NCI-H526 (cell line): Measurements from ENCODE around the gene GPRC5B.

Experiments used
- DNase-seq, 2 experiments: peaks; one replicate each; lab custom pipeline; 2025; lab: John Stamatoyannopoulos, UW

Gene GPRC5B, protein sequence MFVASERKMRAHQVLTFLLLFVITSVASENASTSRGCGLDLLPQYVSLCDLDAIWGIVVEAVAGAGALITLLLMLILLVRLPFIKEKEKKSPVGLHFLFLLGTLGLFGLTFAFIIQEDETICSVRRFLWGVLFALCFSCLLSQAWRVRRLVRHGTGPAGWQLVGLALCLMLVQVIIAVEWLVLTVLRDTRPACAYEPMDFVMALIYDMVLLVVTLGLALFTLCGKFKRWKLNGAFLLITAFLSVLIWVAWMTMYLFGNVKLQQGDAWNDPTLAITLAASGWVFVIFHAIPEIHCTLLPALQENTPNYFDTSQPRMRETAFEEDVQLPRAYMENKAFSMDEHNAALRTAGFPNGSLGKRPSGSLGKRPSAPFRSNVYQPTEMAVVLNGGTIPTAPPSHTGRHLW

DNA sequence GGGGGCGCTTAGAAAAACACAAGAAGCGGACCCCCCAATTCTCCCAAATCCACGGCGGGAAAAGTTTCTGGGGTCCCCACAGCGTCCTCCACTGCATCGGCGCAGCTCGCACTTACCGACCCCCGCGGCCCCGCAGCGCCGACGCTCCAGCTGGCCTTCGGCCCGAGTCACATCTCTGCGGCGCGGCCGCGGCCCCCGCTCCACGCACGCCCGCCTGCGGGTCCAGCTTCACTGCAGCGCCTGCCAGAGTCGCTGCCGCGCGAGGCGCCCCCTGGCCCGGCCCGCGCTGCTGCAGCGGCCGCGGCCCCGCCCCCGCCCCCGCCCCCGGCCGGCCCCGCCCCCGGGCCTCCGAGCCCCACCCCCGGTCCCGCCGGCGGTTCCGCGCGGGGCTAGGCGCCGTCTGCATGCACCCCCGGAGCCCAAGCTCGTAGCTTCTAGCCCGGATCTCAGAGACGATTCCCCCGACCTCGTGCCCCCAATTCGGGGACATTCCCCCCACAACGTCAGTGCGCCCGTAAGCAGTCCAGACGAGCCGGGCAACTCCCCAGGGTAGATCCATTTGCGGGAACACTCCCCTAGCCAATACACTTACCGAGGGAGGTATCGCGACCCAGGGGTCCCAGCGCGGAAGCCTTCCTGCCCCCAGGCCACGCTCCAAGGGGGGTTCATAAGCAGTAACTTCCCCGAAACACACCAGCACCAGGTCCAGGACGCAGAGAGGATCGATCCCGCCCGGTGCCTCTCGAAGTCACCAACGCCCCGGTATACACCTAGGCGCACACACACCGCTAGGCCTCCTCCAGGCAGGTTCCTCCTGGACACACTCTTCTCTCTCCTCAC, at the start of gene GPRC5B:
Gene GPRC5B (minus strand): TSS at position 238 of the 840 bp plus-strand sequence. CDS start 12,003 bp downstream, outside the sequence.
- DNase-seq, result peak; percentile 10 to 78

DNA sequence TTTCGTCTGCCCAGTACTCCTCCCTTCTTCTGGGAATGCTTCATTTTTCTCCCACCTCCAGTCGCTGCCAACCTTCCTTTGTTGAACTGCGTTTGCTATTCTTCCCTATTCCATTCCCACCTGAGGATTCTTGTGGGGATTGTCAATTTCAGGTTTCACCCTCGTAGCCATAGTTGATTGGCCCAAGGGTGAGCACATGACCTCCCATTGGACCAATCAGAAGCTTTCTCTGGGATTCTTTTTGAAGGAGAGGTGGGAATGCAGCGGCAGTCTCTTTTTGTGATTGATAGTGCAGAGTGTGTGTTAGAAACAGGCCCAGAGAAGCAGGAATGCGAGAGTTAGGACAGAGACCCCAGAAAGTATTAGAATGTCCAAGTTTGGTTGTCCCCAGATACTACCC, 49.1 kb upstream of the GPRC5B start:
- no peak for DNase-seq

DNA sequence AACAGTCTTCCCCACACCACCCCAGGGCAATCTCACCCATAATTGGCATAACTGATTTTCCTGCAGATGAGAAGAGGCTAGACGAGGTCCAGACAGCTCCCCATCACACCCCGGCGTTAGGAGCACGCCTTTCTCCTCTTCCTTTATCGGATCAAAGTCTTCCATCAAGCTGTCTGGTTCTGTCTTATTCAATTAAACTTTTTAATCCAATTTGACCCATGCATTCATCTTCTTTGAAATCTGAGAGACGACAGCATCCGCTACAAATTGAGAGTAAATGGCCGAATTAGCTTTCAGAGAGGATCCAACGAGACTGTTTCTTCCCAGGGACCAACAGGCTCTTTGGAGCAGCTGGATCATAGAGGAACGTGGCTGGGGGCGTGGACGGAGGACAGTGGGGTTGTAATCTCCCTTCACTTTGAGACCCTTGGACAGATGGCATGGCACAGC, 44.4 kb upstream of the GPRC5B start:
- no peak for DNase-seq

GRCh38 chr16:19928432-19928831, 43.8 kb upstream of the GPRC5B start:
- DNase-seq, result no peak

DNA sequence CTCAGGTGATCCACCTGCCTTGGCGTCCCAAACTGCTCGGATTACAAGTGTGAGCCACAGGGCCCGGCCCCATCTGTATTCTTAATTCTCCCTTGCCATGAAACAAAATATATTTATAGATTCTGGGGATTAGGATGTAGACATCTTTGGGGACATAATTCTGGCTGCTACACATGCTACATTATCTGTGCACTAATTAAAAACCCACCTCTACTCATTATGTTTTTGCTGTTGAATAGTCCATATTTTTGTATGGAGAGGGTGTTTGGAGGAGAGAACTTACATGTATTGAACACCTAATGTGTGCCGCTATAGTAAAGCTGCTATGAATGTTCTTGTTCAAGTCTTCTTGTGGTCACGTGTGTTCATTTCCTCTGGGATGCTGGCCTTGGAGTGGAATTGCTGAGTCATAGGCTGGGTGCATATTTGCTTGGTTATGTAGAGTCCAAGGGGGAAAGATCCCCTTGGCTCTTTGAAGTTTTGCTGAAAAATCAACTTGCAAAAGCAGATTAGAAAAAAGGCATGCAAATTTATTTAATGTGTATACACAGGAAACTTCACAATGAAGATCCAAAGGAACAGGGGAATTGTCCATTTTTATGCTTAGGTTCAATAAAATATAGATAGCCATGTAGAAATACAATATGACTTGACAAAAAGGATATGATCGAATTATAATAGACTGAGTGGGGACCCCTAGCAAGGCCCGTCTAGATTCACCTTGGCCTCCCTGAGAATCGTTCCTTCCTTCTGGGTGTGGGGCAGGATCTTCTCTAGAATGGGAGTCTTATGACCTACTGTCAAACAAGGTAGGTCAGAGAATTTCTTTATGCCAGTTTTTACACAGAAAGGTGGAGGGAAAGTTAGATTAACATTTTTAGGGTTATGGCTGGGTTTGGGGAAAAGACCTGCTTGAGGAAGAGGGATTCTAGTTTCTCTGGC, 42.1 kb upstream of the GPRC5B start:
- no peak for DNase-seq

DNA sequence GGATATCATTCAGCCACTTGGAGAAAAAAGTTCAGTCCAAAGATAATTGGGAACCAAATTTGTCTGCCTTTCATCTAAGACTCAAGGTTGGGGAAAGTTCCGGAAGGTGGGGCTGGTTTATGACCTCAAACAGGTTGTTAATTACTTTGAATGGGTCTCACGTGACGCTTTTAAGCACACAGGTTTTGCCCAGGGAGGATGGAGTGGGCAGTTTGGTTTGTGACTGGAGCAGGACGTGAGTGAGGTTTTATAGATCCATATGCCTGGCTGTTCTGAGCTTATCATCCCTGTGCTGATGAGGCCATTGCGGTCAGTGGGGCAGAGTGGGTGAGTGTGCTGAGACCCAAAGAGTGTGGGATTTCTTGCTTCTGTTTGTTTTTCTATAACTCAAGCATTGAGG, 38.7 kb upstream of the GPRC5B start:
- no peak for DNase-seq

DNA sequence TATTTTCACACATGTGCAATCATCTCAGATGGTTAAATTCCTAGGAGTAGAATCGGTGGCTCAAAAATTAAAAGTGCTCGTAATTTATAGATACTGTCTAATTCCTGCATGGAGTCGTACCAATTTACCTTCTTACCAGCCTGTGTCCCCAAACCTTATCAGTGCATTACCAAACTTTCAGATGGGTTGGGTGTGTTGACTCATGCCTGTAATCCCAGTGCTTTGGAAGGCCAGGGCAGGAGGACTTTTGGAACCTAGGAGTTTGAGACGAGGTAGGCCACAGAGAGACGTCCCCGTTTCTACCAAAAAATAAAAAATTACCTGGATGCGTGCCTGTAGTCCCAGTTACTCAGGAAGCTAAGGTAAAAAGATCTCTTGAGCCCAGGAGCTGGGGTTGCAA, 34.5 kb upstream of the GPRC5B start:
- DNase-seq, result no peak

- DNase-seq, result no peak
These were observed 31.4 kb upstream of the GPRC5B start for GRCh38 chr16:19916064-19916463.

GRCh38 chr16:19914877-19915276, 30.2 kb upstream of the GPRC5B start:
- no peak for DNase-seq

DNA sequence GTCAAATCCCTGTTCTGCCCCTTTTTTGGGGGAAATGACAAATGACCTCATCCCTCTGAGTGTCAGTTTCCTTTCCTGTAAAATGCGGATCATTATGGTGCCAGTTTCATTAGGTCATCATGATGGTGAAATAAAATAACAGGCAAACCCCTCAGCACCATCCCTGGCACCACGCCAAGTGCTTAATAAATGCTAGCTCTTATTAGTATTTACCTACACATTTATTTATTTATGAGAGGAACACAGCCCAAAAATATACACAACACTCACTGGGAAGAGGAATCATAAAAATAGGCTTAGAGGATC, 28.6 kb upstream of the GPRC5B start:
- no peak for DNase-seq

- no peak for DNase-seq
These were observed 28.0 kb upstream of the GPRC5B start for GRCh38 chr16:19912455-19913339.

GRCh38 chr16:19911747-19912454, 27.3 kb upstream of the GPRC5B start:
- DNase-seq, result no peak

DNA sequence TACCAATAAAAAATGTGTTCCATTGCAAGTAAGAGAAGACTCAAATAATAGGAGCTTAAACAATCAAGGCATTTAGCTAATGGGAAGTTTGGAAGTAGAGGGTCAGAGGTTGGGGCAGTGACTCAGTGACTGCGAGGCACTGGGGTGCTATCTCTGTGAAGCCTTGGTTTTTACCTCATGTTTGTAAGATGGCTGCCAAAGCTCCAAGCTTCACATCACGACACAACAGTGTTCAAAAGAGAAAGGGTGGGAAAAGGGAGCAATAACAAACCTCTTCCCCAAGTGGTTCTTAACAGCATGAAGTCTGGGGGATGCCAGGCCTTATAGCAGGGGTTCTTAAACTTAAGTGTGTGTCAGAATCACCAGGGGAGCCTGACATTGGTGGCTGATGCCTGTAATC, 26.6 kb upstream of the GPRC5B start:
- DNase-seq, result no peak

DNA sequence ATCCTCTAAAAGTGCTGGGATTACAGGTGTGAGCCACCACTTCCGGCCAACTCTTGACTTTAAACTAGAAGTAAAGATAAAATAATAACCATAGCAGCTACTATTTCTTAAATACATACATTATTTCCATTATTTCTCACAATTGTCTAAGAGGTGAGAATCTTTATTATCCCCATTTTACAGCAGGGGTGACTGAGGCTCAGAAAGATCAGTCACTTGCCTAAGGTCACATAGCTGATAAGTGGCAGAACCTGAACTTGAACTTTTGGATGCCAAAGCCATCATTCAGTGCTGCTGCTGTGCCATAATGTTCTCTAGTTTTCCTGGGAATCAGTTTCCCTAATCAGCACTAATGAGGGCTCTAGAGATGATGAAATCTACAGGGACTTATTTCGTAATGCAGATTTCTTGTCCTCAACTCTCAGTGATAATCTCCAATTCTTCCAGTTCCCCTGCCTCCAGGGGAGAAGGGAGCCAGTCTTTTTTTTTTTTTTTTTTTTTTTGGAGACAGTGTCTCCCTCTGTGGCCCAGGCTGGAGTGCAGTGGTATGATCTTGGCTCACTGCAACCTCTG, 25.2 kb upstream of the GPRC5B start:
- DNase-seq, result no peak

- no peak for DNase-seq
These were observed 24.3 kb upstream of the GPRC5B start for GRCh38 chr16:19908921-19909320.

- peak; percentile 21 to 75 for DNase-seq
These were observed 22.7 kb upstream of the GPRC5B start for GRCh38 chr16:19907161-19907992.

DNA sequence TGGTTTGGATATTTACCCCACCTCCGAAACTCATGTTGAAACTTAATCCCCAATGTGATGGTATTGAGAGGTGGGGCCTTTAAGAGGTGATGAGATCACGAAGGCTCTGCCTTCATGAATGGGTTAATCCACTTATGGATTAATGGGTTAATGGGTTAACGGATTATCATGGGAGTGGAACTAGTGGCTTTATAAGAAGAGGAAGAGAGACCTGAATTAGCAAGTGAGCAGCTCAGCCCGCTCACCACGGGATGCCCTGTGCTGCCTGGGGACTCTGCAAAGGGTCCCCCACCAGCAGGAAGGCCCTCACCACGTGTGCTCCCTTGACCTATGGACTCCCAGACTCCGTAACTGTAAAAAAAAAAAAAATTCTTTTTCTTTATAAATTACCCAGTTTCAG, 16.5 kb upstream of the GPRC5B start:
- DNase-seq, result no peak

- no peak for DNase-seq
These were observed 14.9 kb upstream of the GPRC5B start for GRCh38 chr16:19899605-19899955.

- DNase-seq, result peak in 1 of 2 experiments; percentile 59
These were observed 14.4 kb upstream of the GPRC5B start for GRCh38 chr16:19898924-19899604.
